ENCODE measurements around the gene USP36.
"Not testable (repeated sequence)": the region's sequence is repeated elsewhere in the genome, so short reads cannot be mapped to it uniquely, and the experiment has no call there.

The USP36 gene

GRCh38 chr17:78868391-78868790 is 27.8 kb upstream of the USP36 start:
- no peak for TF ChIP-seq CTCF (IDR thresholded peaks at IDR 0.05; ENCODE audit: insufficient read depth, low read depth, low read length, missing control alignments)
- no peak for DNase-seq (ENCODE audit: low read depth)
- no peak overlapping the region for H3K4me3 ChIP-seq (ENCODE audit: low read length)

- H3K4me3 ChIP-seq (ENCODE audit: low read length); DNase-seq (ENCODE audit: low read depth): not testable (repeated sequence)
Observed at GRCh38 chr17:78867046-78867445, 26.4 kb upstream of the USP36 start.

- no peak overlapping the region for H3K4me3 ChIP-seq (ENCODE audit: low read length)
- peak; percentile 96 for TF ChIP-seq CTCF (IDR thresholded peaks at IDR 0.05; ENCODE audit: insufficient read depth, low read depth, low read length, missing control alignments)
- peak; percentile 71 for DNase-seq (ENCODE audit: low read depth)
Observed at GRCh38 chr17:78865682-78866390, 25.2 kb upstream of the USP36 start.

GRCh38 chr17:78864117-78864516 is 23.5 kb upstream of the USP36 start:
- no peak overlapping the region for H3K4me3 ChIP-seq (ENCODE audit: low read length)
- TF ChIP-seq CTCF (IDR thresholded peaks at IDR 0.05; ENCODE audit: insufficient read depth, low read depth, low read length, missing control alignments), result no peak
- DNase-seq (ENCODE audit: low read depth), result no peak

- H3K4me3 ChIP-seq (ENCODE audit: low read length), result no peak overlapping the region
- DNase-seq (ENCODE audit: low read depth), result peak; percentile 83
- TF ChIP-seq CTCF (IDR thresholded peaks at IDR 0.05; ENCODE audit: insufficient read depth, low read depth, low read length, missing control alignments), result no peak
Observed at GRCh38 chr17:78862073-78863023, 21.7 kb upstream of the USP36 start.

- H3K4me3 ChIP-seq (ENCODE audit: low read length), result no peak overlapping the region
- no peak for DNase-seq (ENCODE audit: low read depth)
- no peak for TF ChIP-seq CTCF (IDR thresholded peaks at IDR 0.05; ENCODE audit: insufficient read depth, low read depth, low read length, missing control alignments)
Observed at GRCh38 chr17:78861229-78861628, 20.6 kb upstream of the USP36 start.

GRCh38 chr17:78859051-78859450 is 18.4 kb upstream of the USP36 start:
- DNase-seq (ENCODE audit: low read depth), result no peak
- no peak for TF ChIP-seq CTCF (IDR thresholded peaks at IDR 0.05; ENCODE audit: insufficient read depth, low read depth, low read length, missing control alignments)

More at GRCh38 chr17:78859051-78859450, 18.4 kb upstream of the USP36 start:
- H3K4me3 ChIP-seq (ENCODE audit: low read length), result no peak overlapping the region
